HS-5 (cell line): ENCODE data around the gene CERCAM.
"Not testable (repeated sequence)": the region's sequence is repeated elsewhere in the genome, so short reads cannot be mapped to it uniquely, and the experiment has no call there.

Experiments
- DNase-seq: peaks from one replicate; pipeline ENCODE4 v3.0.0-alpha.2; 2012; ENCODE audit warnings: low read depth

The CERCAM gene

GRCh38 chr9:128419061-128419925 is 1.4 kb upstream of the CERCAM start:
- no peak for DNase-seq

- DNase-seq = peak; percentile 25
Observed at GRCh38 chr9:128420060-128420650, 502 bp upstream of the CERCAM start.

GRCh38 chr9:128421482-128421996 is 882 bp downstream of the CERCAM start:
- peak; percentile 15 for DNase-seq

- DNase-seq = not testable (repeated sequence)
Observed at GRCh38 chr9:128422022-128422782, 1.5 kb downstream of the CERCAM start.

- DNase-seq = no peak
Observed at GRCh38 chr9:128422783-128423150, 2.1 kb downstream of the CERCAM start.

GRCh38 chr9:128423356-128423755 is 2.7 kb downstream of the CERCAM start:
- DNase-seq = not testable (repeated sequence)

- no peak for DNase-seq
Observed at GRCh38 chr9:128424268-128424780, 3.7 kb downstream of the CERCAM start.

GRCh38 chr9:128428644-128429512 is 8.2 kb downstream of the CERCAM start:
- DNase-seq = no peak

GRCh38 chr9:128429513-128430086 is 8.9 kb downstream of the CERCAM start:
- no peak for DNase-seq

GRCh38 chr9:128431207-128431606 is 10.6 kb downstream of the CERCAM start:
- DNase-seq = no peak

GRCh38 chr9:128434340-128434739 is 13.7 kb downstream of the CERCAM start:
- no peak for DNase-seq

- DNase-seq = no peak
Observed at GRCh38 chr9:128435611-128436010, 15.0 kb downstream of the CERCAM start.

GRCh38 chr9:128438343-128439109 is 17.9 kb downstream of the CERCAM start:
- peak; percentile 28 for DNase-seq

GRCh38 chr9:128439273-128439672 is 18.6 kb downstream of the CERCAM start:
- no peak for DNase-seq

GRCh38 chr9:128442150-128442549 is 21.5 kb downstream of the CERCAM start:
- no peak for DNase-seq

- not testable (repeated sequence) for DNase-seq
Observed at GRCh38 chr9:128446505-128446904, 25.8 kb downstream of the CERCAM start.

GRCh38 chr9:128448746-128449145 is 28.1 kb downstream of the CERCAM start:
- DNase-seq = no peak

- no peak for DNase-seq
Observed at GRCh38 chr9:128454991-128455390, 34.3 kb downstream of the CERCAM start.

- peak; percentile 79 for DNase-seq
Observed at GRCh38 chr9:128455849-128456612, 35.4 kb downstream of the CERCAM start, which contains the start of gene ODF2. Gene ODF2, plus strand, starts transcription at chr9:128456006. Its CDS starts 86 bp downstream, at chr9:128456092.
